GM12872 (cell line): ENCODE results near the gene CD200R1.

ENCODE experiments used
- TF ChIP-seq, protein P1 (sequence below): IDR thresholded peaks from 3 replicates; pipeline ENCODE4 v1.5.1; 2011; ENCODE audit warnings: low read depth, mild to moderate bottlenecking, low read length, moderate library complexity; ENCODE audit not compliant: insufficient read depth

The CD200R1 gene

DNA sequence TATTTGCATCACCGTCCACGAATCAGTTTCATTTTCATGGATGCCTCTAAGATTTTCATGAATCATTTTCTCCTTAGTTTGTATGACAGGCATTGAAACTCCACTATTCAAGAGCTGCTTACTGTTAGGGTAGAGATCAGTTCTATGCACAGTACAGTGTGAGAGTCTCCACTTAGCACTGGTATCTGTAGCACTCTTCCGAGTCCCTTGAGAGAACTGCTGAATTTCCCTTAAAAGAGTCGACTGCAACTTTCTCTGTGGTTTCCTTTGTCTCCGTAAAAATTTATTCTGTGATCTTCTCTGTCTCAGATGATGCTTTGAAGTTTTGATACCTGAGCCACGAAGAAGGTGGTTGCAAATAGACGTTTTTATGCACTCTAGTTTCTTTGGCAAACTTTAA, 30.7 kb upstream of the CD200R1 start:
- TF ChIP-seq, protein P1, sequence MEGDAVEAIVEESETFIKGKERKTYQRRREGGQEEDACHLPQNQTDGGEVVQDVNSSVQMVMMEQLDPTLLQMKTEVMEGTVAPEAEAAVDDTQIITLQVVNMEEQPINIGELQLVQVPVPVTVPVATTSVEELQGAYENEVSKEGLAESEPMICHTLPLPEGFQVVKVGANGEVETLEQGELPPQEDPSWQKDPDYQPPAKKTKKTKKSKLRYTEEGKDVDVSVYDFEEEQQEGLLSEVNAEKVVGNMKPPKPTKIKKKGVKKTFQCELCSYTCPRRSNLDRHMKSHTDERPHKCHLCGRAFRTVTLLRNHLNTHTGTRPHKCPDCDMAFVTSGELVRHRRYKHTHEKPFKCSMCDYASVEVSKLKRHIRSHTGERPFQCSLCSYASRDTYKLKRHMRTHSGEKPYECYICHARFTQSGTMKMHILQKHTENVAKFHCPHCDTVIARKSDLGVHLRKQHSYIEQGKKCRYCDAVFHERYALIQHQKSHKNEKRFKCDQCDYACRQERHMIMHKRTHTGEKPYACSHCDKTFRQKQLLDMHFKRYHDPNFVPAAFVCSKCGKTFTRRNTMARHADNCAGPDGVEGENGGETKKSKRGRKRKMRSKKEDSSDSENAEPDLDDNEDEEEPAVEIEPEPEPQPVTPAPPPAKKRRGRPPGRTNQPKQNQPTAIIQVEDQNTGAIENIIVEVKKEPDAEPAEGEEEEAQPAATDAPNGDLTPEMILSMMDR: no peak

- TF ChIP-seq, protein P1: no peak
These were observed 27.8 kb upstream of the CD200R1 start for GRCh38 chr3:113002679-113003078.

- TF ChIP-seq, protein P1: no peak
These were observed 27.1 kb upstream of the CD200R1 start for GRCh38 chr3:113002037-113002436.

DNA sequence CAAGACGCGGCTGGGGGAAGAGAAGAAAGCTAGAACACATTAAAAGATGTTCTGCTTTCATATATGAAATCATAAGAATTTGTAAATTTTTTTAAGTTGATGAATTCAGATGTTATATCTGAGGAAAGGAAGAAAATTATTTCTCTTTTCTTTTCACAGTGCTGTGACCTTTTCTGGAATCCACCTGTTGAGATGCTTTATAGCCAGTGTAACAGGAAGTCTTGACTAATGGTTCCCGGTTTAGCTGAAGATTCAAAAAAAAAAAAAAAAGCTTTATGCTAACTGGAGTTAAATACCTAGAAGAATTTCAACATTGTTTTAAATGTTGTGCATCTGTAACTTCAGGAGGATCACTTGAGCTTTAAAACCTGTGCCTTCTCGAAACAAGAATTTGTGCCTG, 25.8 kb upstream of the CD200R1 start:
- TF ChIP-seq, protein P1: no peak

- TF ChIP-seq, protein P1: no peak
These were observed 20.9 kb upstream of the CD200R1 start for GRCh38 chr3:112995800-112996199.

DNA sequence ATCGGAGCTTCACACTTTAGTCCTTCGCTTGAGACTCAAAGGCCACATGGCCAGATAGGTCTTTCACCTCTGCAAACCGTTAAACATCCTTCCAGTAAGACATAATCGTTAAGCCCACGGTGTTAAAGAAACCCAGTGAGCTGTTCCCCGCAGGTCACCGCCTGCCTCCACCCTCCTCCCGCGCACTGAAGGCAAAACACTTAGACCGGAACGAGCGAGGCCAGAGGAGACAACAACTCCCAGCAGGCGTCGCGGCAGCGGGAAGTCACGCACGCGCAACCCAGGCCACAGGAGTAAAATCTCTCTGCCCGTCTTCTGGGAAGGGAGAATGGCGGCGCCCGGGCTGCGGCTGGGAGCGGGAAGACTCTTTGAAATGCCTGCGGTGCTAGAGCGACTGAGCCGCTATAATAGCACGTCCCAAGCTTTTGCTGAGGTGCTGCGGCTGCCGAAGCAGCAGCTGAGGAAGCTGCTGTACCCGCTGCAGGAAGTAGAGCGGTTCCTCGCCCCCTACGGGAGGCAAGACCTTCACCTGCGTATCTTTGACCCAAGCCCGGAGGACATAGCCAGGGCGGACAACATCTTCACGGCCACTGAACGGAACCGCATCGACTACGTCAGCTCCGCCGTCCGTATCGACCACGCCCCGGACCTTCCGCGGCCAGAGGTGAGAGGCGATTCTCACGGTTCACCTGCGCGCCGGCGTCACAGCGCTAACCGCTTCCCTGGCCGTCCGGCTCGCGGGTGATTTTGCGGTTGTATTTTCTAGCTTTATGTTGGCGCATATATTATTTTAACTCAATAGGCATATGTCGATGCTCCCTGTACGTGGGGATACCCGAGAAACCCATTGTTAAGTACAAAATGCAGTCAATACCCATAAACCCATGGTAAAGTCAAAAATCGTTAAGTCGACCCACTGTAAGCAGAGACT, 16.0 kb upstream of the CD200R1 start, which contains the start of gene GTPBP8:
Gene GTPBP8, plus strand, starts transcription at position 313 of the 931 bp plus-strand sequence. Its CDS starts 16 bp downstream, at position 329.
- TF ChIP-seq, protein P1: no peak

- TF ChIP-seq, protein P1: no peak
These were observed 12.9 kb upstream of the CD200R1 start for GRCh38 chr3:112987710-112988334.
